ENCODE data around the gene ATP11C.

DNA sequence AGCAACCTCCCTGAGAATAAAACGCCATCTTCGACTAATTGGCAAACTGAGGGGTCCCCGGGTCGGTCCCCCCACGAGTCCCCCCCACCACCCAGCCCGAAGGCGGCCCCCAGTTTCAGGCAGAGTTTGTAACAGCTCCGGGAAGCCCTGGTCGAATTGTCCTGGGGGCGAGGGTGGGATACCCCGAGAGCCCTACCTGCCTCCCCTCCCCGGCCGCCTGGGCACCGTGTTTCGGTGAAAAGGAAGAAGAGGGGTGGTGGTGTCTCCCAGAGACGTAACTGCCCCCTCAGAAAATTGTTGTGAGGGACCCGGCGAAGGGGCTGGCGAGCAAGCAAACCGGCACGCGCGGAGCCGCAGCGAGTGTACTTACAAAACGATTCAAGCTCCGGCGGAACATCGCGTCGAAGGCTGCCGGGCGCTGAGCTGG, 1.2 kb downstream of the ATP11C start:
- TF ChIP-seq, protein P1, sequence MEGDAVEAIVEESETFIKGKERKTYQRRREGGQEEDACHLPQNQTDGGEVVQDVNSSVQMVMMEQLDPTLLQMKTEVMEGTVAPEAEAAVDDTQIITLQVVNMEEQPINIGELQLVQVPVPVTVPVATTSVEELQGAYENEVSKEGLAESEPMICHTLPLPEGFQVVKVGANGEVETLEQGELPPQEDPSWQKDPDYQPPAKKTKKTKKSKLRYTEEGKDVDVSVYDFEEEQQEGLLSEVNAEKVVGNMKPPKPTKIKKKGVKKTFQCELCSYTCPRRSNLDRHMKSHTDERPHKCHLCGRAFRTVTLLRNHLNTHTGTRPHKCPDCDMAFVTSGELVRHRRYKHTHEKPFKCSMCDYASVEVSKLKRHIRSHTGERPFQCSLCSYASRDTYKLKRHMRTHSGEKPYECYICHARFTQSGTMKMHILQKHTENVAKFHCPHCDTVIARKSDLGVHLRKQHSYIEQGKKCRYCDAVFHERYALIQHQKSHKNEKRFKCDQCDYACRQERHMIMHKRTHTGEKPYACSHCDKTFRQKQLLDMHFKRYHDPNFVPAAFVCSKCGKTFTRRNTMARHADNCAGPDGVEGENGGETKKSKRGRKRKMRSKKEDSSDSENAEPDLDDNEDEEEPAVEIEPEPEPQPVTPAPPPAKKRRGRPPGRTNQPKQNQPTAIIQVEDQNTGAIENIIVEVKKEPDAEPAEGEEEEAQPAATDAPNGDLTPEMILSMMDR (IDR thresholded peaks at IDR 0.05; ENCODE audit: low read depth, low read length, poor library complexity, severe bottlenecking): no peak
- no peak for TF ChIP-seq EZH2phosphoT487 (IDR thresholded peaks at IDR 0.05; ENCODE audit: borderline replicate concordance, low read length)
